Astrocyte of the cerebellum (primary cell): ENCODE results near the gene ANK2.

Experiments used
- DNase-seq: peaks from one replicate; pipeline ENCODE4 v3.0.0-alpha.2; 2011; ENCODE audit warnings: low read depth
- H3K4me3 ChIP-seq: 2 replicates; pipeline ENCODE4 v1.5.1; 2011; ENCODE audit warnings: mild to moderate bottlenecking, low read depth, low read length, moderate library complexity
- in situ Hi-C: cut with HindIII; loops from 2 replicates; pipeline ENCODE4 v1.10.0; 2017; ENCODE audit warnings: low sequenced_read_pairs
- TF ChIP-seq, protein P1 (sequence below): IDR thresholded peaks from 2 replicates; pipeline ENCODE4 v1.5.1; 2012; ENCODE audit warnings: low read length, low read depth, moderate library complexity, mild to moderate bottlenecking; ENCODE audit errors: missing control alignments

Gene ANK2

DNA sequence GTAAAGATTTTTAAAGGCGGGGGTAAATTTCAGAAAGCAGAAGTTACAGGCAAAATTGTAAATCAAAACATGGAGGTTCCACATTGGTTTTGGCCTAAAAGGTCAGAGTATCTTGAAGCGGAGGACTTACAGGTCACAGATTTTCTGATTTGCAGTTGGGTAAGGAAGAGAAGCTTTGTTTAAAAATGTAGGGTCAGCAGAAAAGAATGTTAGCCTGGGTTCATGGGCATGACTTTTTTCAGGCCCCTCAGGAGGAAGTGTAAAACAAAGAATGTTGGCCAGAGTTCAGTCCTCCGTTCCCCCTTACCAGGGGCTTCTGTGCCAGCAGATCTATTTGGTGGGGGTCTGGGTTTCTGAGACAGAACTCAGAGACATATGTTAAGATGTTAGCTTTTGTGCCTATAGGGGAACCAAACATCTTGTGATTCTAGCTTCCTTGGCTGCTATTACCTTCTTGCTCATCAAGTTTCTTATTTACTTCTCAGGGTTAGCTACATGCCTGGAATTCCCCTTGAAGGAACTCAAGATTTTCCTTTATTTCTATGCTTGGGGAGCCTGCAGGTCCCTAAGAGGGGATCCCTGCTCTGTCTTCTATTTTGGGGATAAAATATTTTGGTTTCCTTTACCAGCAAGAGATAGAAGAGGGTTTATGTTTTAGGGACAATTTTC, 160.3 kb downstream of the ANK2 start:
- in situ Hi-C loops, result no loop called here
- DNase-seq, result no peak
- TF ChIP-seq, protein P1, sequence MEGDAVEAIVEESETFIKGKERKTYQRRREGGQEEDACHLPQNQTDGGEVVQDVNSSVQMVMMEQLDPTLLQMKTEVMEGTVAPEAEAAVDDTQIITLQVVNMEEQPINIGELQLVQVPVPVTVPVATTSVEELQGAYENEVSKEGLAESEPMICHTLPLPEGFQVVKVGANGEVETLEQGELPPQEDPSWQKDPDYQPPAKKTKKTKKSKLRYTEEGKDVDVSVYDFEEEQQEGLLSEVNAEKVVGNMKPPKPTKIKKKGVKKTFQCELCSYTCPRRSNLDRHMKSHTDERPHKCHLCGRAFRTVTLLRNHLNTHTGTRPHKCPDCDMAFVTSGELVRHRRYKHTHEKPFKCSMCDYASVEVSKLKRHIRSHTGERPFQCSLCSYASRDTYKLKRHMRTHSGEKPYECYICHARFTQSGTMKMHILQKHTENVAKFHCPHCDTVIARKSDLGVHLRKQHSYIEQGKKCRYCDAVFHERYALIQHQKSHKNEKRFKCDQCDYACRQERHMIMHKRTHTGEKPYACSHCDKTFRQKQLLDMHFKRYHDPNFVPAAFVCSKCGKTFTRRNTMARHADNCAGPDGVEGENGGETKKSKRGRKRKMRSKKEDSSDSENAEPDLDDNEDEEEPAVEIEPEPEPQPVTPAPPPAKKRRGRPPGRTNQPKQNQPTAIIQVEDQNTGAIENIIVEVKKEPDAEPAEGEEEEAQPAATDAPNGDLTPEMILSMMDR, result no peak
- H3K4me3 ChIP-seq, result no peak overlapping the region

DNA sequence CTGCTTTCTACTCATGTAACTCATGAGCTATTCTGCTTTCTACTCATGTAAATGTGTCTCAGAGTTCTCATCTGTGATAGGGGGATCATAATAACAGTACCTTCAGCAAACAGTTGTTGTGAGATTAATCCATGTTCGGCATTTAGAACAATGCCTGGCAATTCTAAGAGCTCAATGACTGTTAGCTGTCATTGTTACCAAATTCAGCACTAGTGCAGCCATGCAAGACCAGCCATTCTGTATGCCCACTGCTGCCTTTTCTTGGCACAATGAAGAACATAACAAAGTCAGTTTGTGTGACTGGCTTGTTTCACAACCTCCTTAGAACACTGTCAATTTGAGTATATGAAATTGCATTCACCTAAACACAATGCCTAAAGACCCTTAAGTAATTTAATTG, 163.2 kb downstream of the ANK2 start:
- no peak for DNase-seq
- TF ChIP-seq, protein P1, result no peak
- H3K4me3 ChIP-seq, result no peak overlapping the region
- in situ Hi-C loops, result no loop called here

DNA sequence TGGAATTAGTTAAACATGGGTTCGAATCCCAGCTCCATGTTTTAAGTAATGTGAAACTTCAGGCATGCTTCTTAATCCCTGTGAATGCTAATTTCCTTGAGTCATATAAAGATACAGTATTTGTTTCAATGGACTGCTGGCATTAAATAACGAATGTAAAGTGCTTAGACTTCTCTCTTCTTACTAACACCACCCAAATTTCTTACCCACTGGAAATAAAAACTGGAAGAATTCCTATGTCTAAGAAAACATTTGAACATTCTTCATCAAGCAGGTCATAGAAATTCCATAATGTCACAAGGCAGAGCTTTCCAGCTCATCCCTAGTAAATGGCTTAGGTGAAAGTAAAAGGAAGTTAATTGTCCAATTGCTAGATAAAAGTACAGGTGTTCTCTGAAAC, 172.5 kb downstream of the ANK2 start:
- in situ Hi-C loops, result no loop called here
- no peak overlapping the region for H3K4me3 ChIP-seq
- TF ChIP-seq, protein P1, result no peak
- DNase-seq, result no peak

DNA sequence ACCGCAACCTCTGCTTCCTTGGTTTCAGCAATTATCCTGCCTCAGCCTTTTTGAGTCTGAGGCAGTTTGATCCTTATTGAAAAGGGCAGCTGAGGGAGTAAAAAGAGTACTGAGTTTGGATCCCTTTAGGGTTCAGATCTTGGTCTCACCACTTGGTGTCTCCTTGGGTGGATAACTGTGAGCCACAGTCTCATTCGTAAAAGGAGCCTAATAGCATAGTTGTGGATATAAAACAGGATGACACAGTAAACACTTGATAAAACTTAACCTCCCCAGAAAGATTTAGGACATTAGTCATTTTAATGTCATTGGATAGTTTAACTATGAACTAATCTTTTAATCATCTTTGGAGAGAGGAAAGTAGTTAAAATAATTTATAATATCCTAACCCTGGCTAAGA, 173.0 kb downstream of the ANK2 start:
- in situ Hi-C loops, result no loop called here
- TF ChIP-seq, protein P1, result no peak
- DNase-seq, result no peak
- no peak overlapping the region for H3K4me3 ChIP-seq

DNA sequence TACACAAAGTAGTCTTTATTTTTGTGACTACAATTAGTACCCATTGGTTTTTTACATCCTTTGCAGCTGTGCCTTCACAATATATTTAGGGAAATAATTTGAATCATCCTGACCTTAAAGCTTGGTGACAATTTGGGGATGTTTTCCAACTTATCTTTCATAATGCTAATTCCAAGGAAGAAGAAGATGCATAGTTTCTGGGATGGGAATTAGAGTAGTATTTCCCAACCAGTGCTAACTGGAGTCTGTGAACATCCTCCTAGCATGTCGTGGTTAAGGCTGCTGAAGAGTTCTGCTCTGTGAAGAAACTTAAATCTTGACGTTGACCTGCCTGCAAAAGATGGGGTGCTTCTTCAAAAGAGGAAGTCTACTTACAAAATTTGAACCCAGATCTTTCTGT, 173.5 kb downstream of the ANK2 start:
- DNase-seq, result no peak
- H3K4me3 ChIP-seq, result no peak overlapping the region
- in situ Hi-C loops, result no loop called here
- TF ChIP-seq, protein P1, result no peak

DNA sequence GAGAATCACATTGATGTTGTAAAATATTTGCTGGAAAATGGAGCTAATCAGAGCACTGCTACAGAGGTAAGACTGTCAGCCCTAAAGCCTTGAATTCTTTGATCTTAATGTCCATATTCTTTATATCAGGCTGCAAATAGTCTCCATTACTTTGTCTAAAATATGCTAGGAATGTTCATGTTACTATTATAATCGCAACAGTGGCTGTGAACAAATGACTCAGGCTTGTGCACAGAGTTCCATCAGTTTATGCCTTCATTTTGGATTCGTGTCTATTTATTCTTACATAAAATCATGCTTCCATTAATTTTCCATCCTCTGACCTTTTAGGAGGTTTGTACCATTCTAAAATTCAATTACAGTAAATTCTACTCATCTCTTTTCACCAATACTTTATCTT, 182.7 kb downstream of the ANK2 start:
- in situ Hi-C loops, result no loop called here
- TF ChIP-seq, protein P1, result no peak
- DNase-seq, result no peak
- H3K4me3 ChIP-seq, result no peak overlapping the region
